CD4-positive, alpha-beta T cell (primary cell): ENCODE measurements around the gene INSR. TPM values are rescaled to one million over a fixed set of nuclear protein-coding genes. Genes with fewer than 3 reads are reported as not detected.

ENCODE experiments used
- ATAC-seq: fragments of 200-7000 bp; cut with Tn5 transposase; one replicate; pipeline ENCODE4 v1.10.0; 2022; ENCODE audit warnings: mild to moderate bottlenecking; ENCODE audit not compliant: poor library complexity
- CTCF ChIA-PET: fragments of 350-600 bp; sonication (Branson Sonifier 250); formaldehyde crosslinking; loops from one replicate; lab custom pipeline; 2021; ENCODE audit warnings: antibody characterized with exemption, inconsistent platforms; lab: Charles Lee
- POLR2A ChIA-PET: fragments of 350-600 bp; sonication (Branson Sonifier 250); formaldehyde crosslinking; loops from one replicate; lab custom pipeline; 2021; ENCODE audit warnings: antibody characterized with exemption, inconsistent platforms; lab: Charles Lee
- DNase-seq, 14 experiments: peaks; one replicate each; pipeline ENCODE4 v3.0.0-alpha.2; 2013 to 2020; ENCODE audit warnings: mixed read lengths in 2 of 14
- H3K27ac ChIP-seq, 2 donors: one replicate each; pipeline versions ENCODE4 v1.5.1 to v1.7.0; 2013; ENCODE audit warnings: low read length in 2 of 2, low read depth in 1 of 2, mild to moderate bottlenecking in 1 of 2
- H3K27me3 ChIP-seq, 2 experiments: 1 replicate in 1 of 2; 2 replicates in 1 of 2; pipeline versions ENCODE4 v1.6.1 to v1.7.0; 2013; ENCODE audit warnings: low read length in 2 of 2, control low read depth in 1 of 2, mild to moderate bottlenecking in 1 of 2, moderate library complexity in 1 of 2; ENCODE audit not compliant: insufficient read depth in 2 of 2, control insufficient read depth in 1 of 2
- H3K36me3 ChIP-seq: one replicate; pipeline ENCODE4 v1.6.1; 2013; ENCODE audit warnings: low read length, control low read depth; ENCODE audit not compliant: insufficient read depth
- H3K4me1 ChIP-seq: one replicate; pipeline ENCODE4 v1.6.1; 2013; ENCODE audit warnings: low read length, control low read depth; ENCODE audit not compliant: insufficient read depth
- H3K4me3 ChIP-seq: one replicate; pipeline ENCODE4 v1.5.1; 2013; ENCODE audit warnings: mild to moderate bottlenecking, low read length, moderate library complexity
- H3K9me3 ChIP-seq, 2 experiments: 1 replicate in 1 of 2; 2 replicates in 1 of 2; pipeline versions ENCODE4 v1.6.1 to v1.7.0; 2013; ENCODE audit warnings: low read length in 2 of 2, mild to moderate bottlenecking in 2 of 2, control low read depth in 1 of 2, moderate library complexity in 1 of 2; ENCODE audit not compliant: control insufficient read depth in 1 of 2, insufficient read depth in 1 of 2
- H3K27ac Mint-ChIP-seq: one replicate; pipeline ENCODE4 v1.8.0; 2020; ENCODE audit warnings: mixed read lengths
- H3K27me3 Mint-ChIP-seq: one replicate; pipeline ENCODE4 v1.8.0; 2021; ENCODE audit warnings: mixed read lengths
- H3K36me3 Mint-ChIP-seq: one replicate; pipeline ENCODE4 v1.8.0; 2021; ENCODE audit warnings: low read depth, mixed read lengths
- H3K4me1 Mint-ChIP-seq: one replicate; pipeline ENCODE4 v1.8.0; 2021; ENCODE audit warnings: low read depth, mixed read lengths
- H3K4me3 Mint-ChIP-seq: one replicate; pipeline ENCODE4 v1.8.0; 2020; ENCODE audit warnings: mild to moderate bottlenecking, mixed read lengths
- H3K9me3 Mint-ChIP-seq: one replicate; pipeline ENCODE4 v1.8.0; 2020; ENCODE audit warnings: mixed read lengths
- intact Hi-C, 2 experiments: fragments of 100-400 bp; cut with DNase I in 1 of 2; cut with micrococcal nuclease in 1 of 2; formaldehyde crosslinking; loops; one replicate each; pipeline versions ENCODE4 v1.15.1 to v1.9.0; 2023 to 2025; cut with DNase I, micrococcal nuclease
- total RNA-seq, 174 experiments: library from RNA in 2 of 174; stranded (reverse) in 2 of 174; gene quantifications; one replicate each; pipeline ENCODE4 v1.2.3 and lab custom pipeline; 2021 to 2026
- TF ChIP-seq, protein P1 (sequence below): fragments of 200-600 bp; IDR thresholded peaks from one replicate; pipeline ENCODE4 v1.8.0; 2022; ENCODE audit warnings: antibody characterized with exemption, mild to moderate bottlenecking

Gene INSR
- total RNA-seq, 2 experiments from 2014 or later, result 1.8 to 3.0 TPM

DNA sequence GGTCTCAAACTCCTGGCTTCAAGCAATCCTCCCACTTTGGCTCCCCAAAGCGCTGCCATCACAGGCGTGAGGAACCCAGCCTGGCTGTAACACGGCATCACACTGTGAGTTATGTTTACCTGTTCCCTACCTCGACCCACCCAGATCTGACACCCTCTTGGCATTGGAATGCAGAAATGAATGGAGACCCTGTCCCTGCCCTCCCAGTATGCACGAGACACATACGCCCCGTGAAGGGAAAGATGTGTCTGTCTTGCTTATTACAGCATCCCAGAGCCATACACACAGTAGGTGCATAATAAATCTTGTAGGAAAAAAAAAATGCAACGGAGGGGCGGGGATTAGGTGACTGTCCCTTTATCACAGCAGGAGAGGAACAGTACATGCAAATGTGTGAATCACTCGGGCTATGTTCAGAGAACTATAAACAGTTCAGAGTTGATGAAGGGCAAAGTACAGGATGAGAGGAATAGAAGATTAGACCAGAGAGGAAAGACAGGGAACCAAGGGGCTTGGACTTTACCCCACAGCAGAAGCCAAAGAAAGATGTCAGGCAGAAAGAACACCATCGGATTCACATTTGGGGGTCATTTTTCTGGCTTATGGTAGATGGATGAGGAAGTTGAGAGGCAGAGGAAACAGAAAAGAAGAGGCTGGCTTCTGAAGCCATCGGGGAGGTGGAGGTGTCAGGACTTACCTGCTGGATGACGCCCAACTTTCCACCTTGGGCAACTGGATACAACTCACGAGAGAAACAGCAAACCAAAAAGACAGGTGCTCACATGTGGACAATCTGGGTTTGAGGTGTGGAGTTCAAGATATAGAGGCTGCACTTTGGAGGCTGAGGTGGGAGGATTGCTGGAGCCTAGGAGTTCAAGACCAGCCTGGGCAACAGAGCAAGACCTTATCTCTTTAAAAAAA lies 94.3 kb downstream of the INSR start:
- intact Hi-C loops, result loop anchor here (1.0 to 10.0 kb wide), 7 partner anchors 35 to 1107 kb away; partner anchors contain the start of genes ARHGEF18 (in 1 of the 2), CD320 (in 1 of the 2) and TIMM44 (in 1 of the 2)
- H3K4me3 ChIP-seq, result no peak overlapping the region
- no peaks in the 10 kb centered on the region for H3K9me3 ChIP-seq
- POLR2A ChIA-PET, result interaction anchor here (0.6 to 1.5 kb wide), 3 partner anchors 81 to 430 kb away, joined by 3 to 8 read pairs (median 3); partner anchors contain the start of genes INSR, PET100 and XAB2
- Mint-ChIP-seq H3K4me1 (peaks cover 12% of the 10 kb centered on the region), H3K4me3 (peak overlapping the region; percentile 64), H3K27ac (peak overlapping the region; percentile 47), H3K36me3 (peaks cover 10% of the 10 kb centered on the region), H3K27me3 (peaks cover 9% of the 10 kb centered on the region), H3K9me3 (no peaks in the 10 kb centered on the region)
- ATAC-seq (no peak), DNase-seq (no peak)
- peaks cover 21% of the 10 kb centered on the region for H3K4me1 ChIP-seq
- TF ChIP-seq, protein P1, sequence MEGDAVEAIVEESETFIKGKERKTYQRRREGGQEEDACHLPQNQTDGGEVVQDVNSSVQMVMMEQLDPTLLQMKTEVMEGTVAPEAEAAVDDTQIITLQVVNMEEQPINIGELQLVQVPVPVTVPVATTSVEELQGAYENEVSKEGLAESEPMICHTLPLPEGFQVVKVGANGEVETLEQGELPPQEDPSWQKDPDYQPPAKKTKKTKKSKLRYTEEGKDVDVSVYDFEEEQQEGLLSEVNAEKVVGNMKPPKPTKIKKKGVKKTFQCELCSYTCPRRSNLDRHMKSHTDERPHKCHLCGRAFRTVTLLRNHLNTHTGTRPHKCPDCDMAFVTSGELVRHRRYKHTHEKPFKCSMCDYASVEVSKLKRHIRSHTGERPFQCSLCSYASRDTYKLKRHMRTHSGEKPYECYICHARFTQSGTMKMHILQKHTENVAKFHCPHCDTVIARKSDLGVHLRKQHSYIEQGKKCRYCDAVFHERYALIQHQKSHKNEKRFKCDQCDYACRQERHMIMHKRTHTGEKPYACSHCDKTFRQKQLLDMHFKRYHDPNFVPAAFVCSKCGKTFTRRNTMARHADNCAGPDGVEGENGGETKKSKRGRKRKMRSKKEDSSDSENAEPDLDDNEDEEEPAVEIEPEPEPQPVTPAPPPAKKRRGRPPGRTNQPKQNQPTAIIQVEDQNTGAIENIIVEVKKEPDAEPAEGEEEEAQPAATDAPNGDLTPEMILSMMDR, result no peak
- H3K27me3 ChIP-seq, result peaks cover 0 to 7% of the 10 kb centered on the region in 2 experiments
- CTCF ChIA-PET, result interaction anchor here (0.6 kb wide), 1 partner anchor 1248 kb away, joined by 3 read pairs; no protein-coding TSS in a partner anchor
- H3K36me3 ChIP-seq, result no peaks in the 10 kb centered on the region
- no peak overlapping the region for H3K27ac ChIP-seq

DNA sequence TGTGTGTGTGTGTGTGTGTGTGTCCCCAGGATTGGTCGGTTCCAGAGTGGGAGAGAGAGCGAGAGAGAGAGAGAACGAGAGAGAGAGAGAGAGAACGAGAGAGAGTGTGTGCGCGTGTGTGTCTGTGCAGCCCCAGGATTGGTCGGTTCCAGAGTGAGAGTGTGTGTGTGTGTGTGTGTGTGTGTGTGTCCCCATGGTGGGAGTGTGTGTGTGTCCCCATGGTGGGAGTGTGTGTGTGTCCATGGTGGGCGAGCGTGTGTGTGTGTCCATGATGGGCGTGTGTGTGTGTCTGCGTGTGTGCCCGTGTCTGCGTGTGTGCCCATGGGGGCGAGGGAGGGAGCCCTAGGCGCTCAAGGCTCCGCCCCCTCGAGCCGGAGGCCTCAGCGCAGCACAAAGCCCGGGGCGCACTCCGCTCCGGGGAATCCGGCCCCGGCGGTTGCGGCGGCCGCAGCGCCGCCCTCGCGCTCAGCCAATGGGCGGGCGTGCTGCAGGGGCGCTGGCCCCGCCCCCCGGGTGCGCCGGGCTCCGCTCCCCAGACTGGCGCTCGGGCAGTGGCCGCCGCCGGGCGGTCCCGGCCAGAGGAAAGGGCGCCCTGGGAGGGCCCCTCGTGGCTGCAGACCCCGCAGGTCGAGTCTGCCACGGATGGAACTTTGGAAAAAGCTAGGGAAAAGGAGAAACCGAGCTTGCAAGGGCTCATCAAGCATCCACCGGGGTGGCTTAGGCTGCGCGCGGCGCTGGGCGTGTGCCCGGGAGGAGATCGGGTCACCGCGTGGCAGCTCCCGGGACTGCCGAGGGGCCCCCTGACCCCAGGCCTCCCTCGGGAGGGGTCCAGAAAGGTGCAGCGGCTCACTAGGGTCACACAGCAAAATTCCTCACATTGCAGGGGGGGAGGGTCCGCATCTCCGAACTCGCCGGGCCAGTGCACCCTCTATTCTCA lies 96.2 kb downstream of the INSR start:
- peak; percentile 85 for ATAC-seq
- intact Hi-C loops, result loop anchor here (1.0 to 10.0 kb wide), 8 partner anchors 96 to 1109 kb away; partner anchors contain the start of genes ARHGEF18 (in 1 of the 2), CD320 (in 1 of the 2), INSR (in 1 of the 2) and TIMM44 (in 1 of the 2)
- H3K9me3 ChIP-seq, result no peaks in the 10 kb centered on the region
- H3K27me3 Mint-ChIP-seq, result peaks cover 9% of the 10 kb centered on the region
- peak; percentile 74 to 98 (median 88) for DNase-seq
- TF ChIP-seq, protein P1, result no peak
- peaks cover 0 to 7% of the 10 kb centered on the region in 2 experiments for H3K27me3 ChIP-seq
- peaks cover 23% of the 10 kb centered on the region for H3K4me1 ChIP-seq
- no peaks in the 10 kb centered on the region for H3K9me3 Mint-ChIP-seq
- H3K4me3 ChIP-seq, result peak overlapping the region; percentile 65
- H3K4me3 Mint-ChIP-seq, result peak overlapping the region; percentile 95
- peak overlapping the region; percentile 89 for H3K27ac Mint-ChIP-seq
- H3K36me3 Mint-ChIP-seq, result peaks cover 10% of the 10 kb centered on the region
- ChIA-PET CTCF (no interaction called here), POLR2A (interaction anchor here (0.5 to 1.5 kb wide), 6 partner anchors 15 to 150 kb away, joined by 3 to 8 read pairs (median 4); partner anchors contain the start of genes ARHGEF18 and INSR)
- peaks cover 12% of the 10 kb centered on the region for H3K4me1 Mint-ChIP-seq
- peak overlapping the region; percentile 48 to 68 for H3K27ac ChIP-seq
- H3K36me3 ChIP-seq, result no peaks in the 10 kb centered on the region
